RWPE2 (cell line): ENCODE measurements around the gene TMEM139.

Source experiments
- ATAC-seq: fragments of 200-7000 bp; cut with Tn5 transposase; 3 replicates; pipeline ENCODE4 v1.9.1; 2021; ENCODE audit warnings: low read depth
- DNase-seq: peaks from one replicate; pipeline ENCODE4 v3.0.0-alpha.2; 2020; ENCODE audit warnings: low spot score
- H3K27ac ChIP-seq: fragments of 450-650 bp; 2 replicates; pipeline ENCODE4 v1.5.1; 2017; ENCODE audit warnings: mild to moderate bottlenecking; ENCODE audit not compliant: poor library complexity, severe bottlenecking
- H3K27me3 ChIP-seq: fragments of 250-450 bp; sonication (Bioruptor Pico); 2 replicates; pipeline ENCODE4 v1.5.1; 2021; ENCODE audit warnings: mild to moderate bottlenecking, moderate library complexity; ENCODE audit not compliant: insufficient read depth, poor library complexity, severe bottlenecking
- H3K36me3 ChIP-seq: fragments of 250-450 bp; sonication (Bioruptor Pico); 2 replicates; pipeline ENCODE4 v1.5.1; 2020; ENCODE audit warnings: low read depth, mild to moderate bottlenecking, moderate library complexity
- H3K4me1 ChIP-seq: fragments of 250-450 bp; sonication (Bioruptor Pico); 2 replicates; pipeline ENCODE4 v1.5.1; 2021; ENCODE audit warnings: mild to moderate bottlenecking, moderate library complexity; ENCODE audit not compliant: insufficient read depth, poor library complexity, severe bottlenecking
- H3K4me3 ChIP-seq: fragments of 250-450 bp; sonication (Bioruptor Pico); 2 replicates; pipeline ENCODE4 v1.5.1; 2021; ENCODE audit warnings: mild to moderate bottlenecking, moderate library complexity; ENCODE audit not compliant: severe bottlenecking
- H3K9me3 ChIP-seq: fragments of 250-450 bp; sonication (Bioruptor Pico); 2 replicates; pipeline ENCODE4 v1.5.1; 2021; ENCODE audit warnings: mild to moderate bottlenecking, moderate library complexity; ENCODE audit not compliant: severe bottlenecking
- TF ChIP-seq, protein P1 (sequence below): fragments of 450-650 bp; IDR thresholded peaks from one replicate; pipeline ENCODE4 v1.5.1; 2017; ENCODE audit warnings: mild to moderate bottlenecking, moderate library complexity; ENCODE audit not compliant: poor library complexity, severe bottlenecking

TMEM139 gene

DNA sequence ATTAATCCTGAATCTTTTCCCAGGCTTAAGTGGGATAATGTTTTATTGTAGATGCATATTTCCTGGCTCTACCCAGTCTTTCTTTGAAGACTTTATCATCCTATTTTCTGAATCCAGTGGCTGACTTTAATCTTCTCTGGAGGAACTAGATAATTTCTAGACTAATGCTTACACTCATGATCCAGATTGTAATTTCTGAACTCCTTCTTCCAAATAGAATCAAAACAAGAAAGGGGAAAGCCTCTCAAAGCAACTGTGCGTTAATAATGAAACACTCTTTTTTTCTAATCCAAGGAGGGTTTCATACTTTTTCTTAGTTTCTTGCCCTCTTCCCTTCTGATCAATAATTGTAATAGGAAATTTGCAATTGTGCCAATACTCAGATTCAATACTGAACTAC lies 13.5 kb upstream of the TMEM139 start:
- TF ChIP-seq, protein P1, sequence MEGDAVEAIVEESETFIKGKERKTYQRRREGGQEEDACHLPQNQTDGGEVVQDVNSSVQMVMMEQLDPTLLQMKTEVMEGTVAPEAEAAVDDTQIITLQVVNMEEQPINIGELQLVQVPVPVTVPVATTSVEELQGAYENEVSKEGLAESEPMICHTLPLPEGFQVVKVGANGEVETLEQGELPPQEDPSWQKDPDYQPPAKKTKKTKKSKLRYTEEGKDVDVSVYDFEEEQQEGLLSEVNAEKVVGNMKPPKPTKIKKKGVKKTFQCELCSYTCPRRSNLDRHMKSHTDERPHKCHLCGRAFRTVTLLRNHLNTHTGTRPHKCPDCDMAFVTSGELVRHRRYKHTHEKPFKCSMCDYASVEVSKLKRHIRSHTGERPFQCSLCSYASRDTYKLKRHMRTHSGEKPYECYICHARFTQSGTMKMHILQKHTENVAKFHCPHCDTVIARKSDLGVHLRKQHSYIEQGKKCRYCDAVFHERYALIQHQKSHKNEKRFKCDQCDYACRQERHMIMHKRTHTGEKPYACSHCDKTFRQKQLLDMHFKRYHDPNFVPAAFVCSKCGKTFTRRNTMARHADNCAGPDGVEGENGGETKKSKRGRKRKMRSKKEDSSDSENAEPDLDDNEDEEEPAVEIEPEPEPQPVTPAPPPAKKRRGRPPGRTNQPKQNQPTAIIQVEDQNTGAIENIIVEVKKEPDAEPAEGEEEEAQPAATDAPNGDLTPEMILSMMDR = no peak
- peaks cover 24% of the 10 kb centered on the region for H3K36me3 ChIP-seq
- no peaks in the 10 kb centered on the region for H3K9me3 ChIP-seq
- ATAC-seq (no peak), DNase-seq (no peak)
- H3K4me3 ChIP-seq = no peak overlapping the region
- H3K27me3 ChIP-seq = no peaks in the 10 kb centered on the region
- no peaks in the 10 kb centered on the region for H3K4me1 ChIP-seq
- no peak overlapping the region for H3K27ac ChIP-seq

DNA sequence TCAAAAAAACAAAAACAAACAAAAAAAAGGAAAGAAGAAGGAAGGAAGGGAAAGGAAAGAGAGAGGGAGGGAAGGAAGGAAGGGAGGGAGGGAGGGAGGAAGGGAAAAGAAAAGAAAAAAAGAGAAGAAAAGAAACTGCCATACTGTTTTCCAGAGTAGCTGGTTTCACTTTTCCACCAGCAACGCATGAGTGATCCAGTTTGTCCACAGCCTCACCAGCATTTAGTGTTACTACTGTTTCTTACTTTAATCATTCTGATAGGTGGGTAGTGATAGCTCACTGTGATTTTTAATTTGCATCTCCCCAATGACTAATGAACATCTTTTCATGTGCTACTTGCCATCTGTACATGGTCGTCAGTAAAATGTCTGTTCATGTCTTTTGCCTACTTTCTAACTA lies 11.9 kb upstream of the TMEM139 start:
- no peaks in the 10 kb centered on the region for H3K27me3 ChIP-seq
- TF ChIP-seq, protein P1 = no peak

DNA sequence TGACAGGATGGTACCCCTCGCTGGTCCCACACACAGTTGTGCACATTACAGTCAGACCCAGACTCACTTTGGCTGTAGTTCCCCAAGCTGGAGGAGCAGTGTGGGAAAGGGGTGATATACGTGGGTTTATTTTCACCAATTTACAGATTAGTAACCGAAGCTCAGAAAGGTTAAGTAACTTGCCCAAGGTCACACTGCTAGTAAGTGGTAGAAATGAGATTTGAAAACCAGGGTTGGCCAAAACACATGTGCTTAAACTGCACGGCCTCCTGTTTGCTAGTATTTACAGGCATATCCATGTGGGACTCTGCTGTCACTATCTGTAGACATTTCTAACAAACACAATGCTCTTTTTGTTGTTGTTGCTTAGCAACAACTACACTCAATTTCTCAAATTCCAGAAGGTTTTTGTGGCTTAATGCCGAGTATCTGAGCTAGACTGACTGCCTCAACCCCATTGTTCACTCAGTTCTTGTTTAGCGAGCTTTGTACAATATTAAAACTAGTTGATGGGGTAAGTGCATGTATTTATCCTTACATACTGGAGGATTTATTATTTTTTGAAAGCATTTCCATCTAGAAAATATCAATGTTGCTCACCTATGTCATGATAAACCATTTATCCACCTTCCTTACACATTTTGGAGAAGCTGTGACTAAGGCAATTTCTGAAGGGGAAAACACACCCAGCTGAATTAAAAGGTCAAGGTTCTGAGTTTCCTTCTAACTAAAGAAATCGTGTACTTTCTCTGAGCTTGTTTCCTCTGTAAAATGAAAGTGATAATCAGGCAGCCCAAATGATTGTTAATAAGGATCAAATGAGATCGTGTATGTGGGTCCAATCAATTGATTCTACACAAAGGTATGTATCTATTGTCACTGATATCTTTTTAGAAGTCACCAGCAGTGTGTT lies 5.3 kb upstream of the TMEM139 start:
- Histone ChIP-seq H3K36me3 (no peaks in the 10 kb centered on the region), H3K27ac (peak overlapping the region; percentile 29), H3K27me3 (no peaks in the 10 kb centered on the region), H3K4me3 (no peak overlapping the region), H3K9me3 (no peaks in the 10 kb centered on the region), H3K4me1 (peaks cover 8% of the 10 kb centered on the region)
- TF ChIP-seq, protein P1 = no peak
- DNase-seq (no peak), ATAC-seq (peak; percentile 74)

More for the DNA sequence above, 11.9 kb upstream of the TMEM139 start:
- Histone ChIP-seq H3K4me3 (no peak overlapping the region), H3K9me3 (no peaks in the 10 kb centered on the region), H3K36me3 (peaks cover 12% of the 10 kb centered on the region; the same call in 1 of the 2 replicates), H3K27ac (no peak overlapping the region), H3K4me1 (no peaks in the 10 kb centered on the region)
- DNase-seq = no peak
- no peak for ATAC-seq

DNA sequence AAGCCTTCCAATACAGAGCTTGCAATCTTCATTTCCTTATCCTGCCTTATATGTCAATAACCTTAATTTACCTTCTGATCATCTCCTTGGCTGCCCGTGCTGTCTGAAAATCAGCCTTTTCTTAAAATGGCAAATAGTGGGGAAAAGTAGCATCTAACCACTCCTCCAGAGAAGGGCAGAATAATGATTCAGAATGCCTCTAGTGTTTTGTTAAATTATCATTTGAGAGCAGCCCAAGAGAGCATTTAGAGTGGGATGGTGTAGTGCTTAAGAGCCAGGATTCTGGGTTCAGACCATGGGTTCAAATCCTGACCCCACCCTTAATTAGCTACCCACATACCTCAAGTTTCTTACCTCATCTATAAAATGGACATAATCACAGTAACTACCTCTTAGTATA lies 4.6 kb upstream of the TMEM139 start:
- ATAC-seq (no peak), DNase-seq (no peak)
- H3K36me3 ChIP-seq = no peaks in the 10 kb centered on the region
- H3K9me3 ChIP-seq = no peaks in the 10 kb centered on the region
- peak overlapping the region; percentile 29 for H3K27ac ChIP-seq
- TF ChIP-seq, protein P1 = no peak
- no peaks in the 10 kb centered on the region for H3K27me3 ChIP-seq
- peaks cover 8% of the 10 kb centered on the region for H3K4me1 ChIP-seq
- no peak overlapping the region for H3K4me3 ChIP-seq

DNA sequence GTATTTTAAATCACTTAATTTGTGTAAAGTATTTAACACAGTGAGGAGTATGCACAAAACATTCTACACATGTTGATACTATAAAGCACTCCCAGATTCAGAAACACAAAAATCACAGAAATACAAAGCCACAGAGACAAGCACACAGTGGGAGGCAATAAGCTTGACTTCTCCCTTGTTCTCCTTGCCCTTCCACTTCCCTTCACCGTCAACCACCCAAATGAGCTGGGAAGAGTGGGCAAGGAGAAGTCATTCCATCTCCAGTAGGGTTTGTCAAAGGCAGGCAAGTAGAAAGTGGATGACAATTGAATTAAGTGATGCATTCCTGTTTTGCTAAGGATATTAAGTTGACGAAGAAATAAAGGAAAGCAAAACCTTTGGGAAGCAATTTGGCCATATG lies 4.2 kb upstream of the TMEM139 start:
- no peaks in the 10 kb centered on the region for H3K9me3 ChIP-seq
- H3K36me3 ChIP-seq = no peaks in the 10 kb centered on the region
- H3K4me1 ChIP-seq = peaks cover 9% of the 10 kb centered on the region
- TF ChIP-seq, protein P1 = no peak
- ATAC-seq (no peak), DNase-seq (no peak)
- H3K4me3 ChIP-seq = no peak overlapping the region
- H3K27me3 ChIP-seq = no peaks in the 10 kb centered on the region
- no peak overlapping the region for H3K27ac ChIP-seq
